Hepatocyte (in vitro differentiated cells): ENCODE results near the gene SPINK2. TPM values are rescaled to one million over a fixed set of nuclear protein-coding genes. Genes with fewer than 3 reads are reported as not detected.

Experiments
- DNase-seq: peaks from one replicate; pipeline ENCODE4 v3.0.0-alpha.2; 2016; ENCODE audit warnings: low spot score
- H2AFZ ChIP-seq: fragments of 200-600 bp; sonication (generic); 2 replicates; pipeline ENCODE4 v1.6.0; 2016; ENCODE audit warnings: antibody characterized with exemption, mild to moderate bottlenecking
- H3K27ac ChIP-seq: fragments of 200-600 bp; sonication (generic); 2 replicates; pipeline ENCODE4 v1.5.1; 2016; ENCODE audit warnings: mild to moderate bottlenecking
- H3K27me3 ChIP-seq: fragments of 200-600 bp; sonication (generic); 2 replicates; pipeline ENCODE4 v1.6.1; 2016
- H3K36me3 ChIP-seq: fragments of 200-600 bp; sonication (generic); replicated peaks from 2 replicates; pipeline ENCODE4 v1.5.1; 2016; ENCODE audit warnings: low read depth; ENCODE audit not compliant: insufficient read depth
- H3K4me1 ChIP-seq: fragments of 200-600 bp; sonication (generic); 2 replicates; pipeline ENCODE4 v1.5.1; 2016; ENCODE audit warnings: mild to moderate bottlenecking, moderate library complexity; ENCODE audit not compliant: insufficient read depth
- H3K4me2 ChIP-seq: fragments of 200-600 bp; sonication (generic); 2 replicates; pipeline ENCODE4 v1.6.0; 2016
- H3K4me3 ChIP-seq: fragments of 200-600 bp; sonication (generic); 2 replicates; pipeline ENCODE4 v1.5.1; 2016; ENCODE audit warnings: mild to moderate bottlenecking
- H3K79me2 ChIP-seq: fragments of 200-600 bp; sonication (generic); 2 replicates; pipeline ENCODE4 v1.6.0; 2017; ENCODE audit warnings: mild to moderate bottlenecking
- H3K9me2 ChIP-seq: fragments of 200-600 bp; sonication (generic); replicated peaks from 2 replicates; pipeline ENCODE4 v1.6.0; 2017; ENCODE audit warnings: mild to moderate bottlenecking; ENCODE audit not compliant: insufficient read depth
- H3K9me3 ChIP-seq: fragments of 200-600 bp; sonication (generic); 2 replicates; pipeline ENCODE4 v1.5.1; 2016; ENCODE audit warnings: low read depth, mild to moderate bottlenecking
- H4K20me1 ChIP-seq: fragments of 200-600 bp; sonication (generic); 2 replicates; pipeline ENCODE4 v1.6.0; 2016; ENCODE audit warnings: mild to moderate bottlenecking; ENCODE audit not compliant: insufficient read depth, poor library complexity, severe bottlenecking
- CTCF ChIP-seq: fragments of 200-600 bp; sonication (generic); IDR thresholded peaks from 2 replicates; pipeline ENCODE4 v1.5.1; 2016; ENCODE audit warnings: antibody characterized with exemption, mild to moderate bottlenecking; ENCODE audit not compliant: poor library complexity
- EZH2 ChIP-seq: fragments of 200-600 bp; sonication (generic); IDR thresholded peaks from 2 replicates; pipeline ENCODE4 v1.6.1; 2016; ENCODE audit warnings: antibody characterized with exemption, mild to moderate bottlenecking, borderline replicate concordance
- EZH2phosphoT487 ChIP-seq: fragments of 200-600 bp; sonication (generic); IDR thresholded peaks from one replicate; pipeline ENCODE4 v1.6.1; 2018; ENCODE audit warnings: antibody characterized with exemption, mild to moderate bottlenecking, low read depth, moderate library complexity; ENCODE audit not compliant: unreplicated experiment, severe bottlenecking
- WGBS: methylation state at CpG from one replicate; pipeline ENCODE4 v1.1.6; 2016; ENCODE audit warnings: low lambda C conversion rate; ENCODE audit errors: missing lambda C conversion rate; 5-methylcytosine and 5-hydroxymethylcytosine counted together
- polyA plus RNA-seq: library from polyadenylated mRNA; unstranded; fragments of >200 nt; fragmentation: Nextera tagmentation; extraction: Ambion mirVana; gene quantifications from 2 replicates; pipeline ENCODE4 v1.2.1, GENCODE V29; 2016
- total RNA-seq: library from RNA; depleted of rRNA; stranded (reverse); fragments of >200 nt; gene quantifications from 2 replicates; pipeline ENCODE4 v1.2.3, GENCODE V29; 2014

Gene SPINK2
- total and polyA plus RNA-seq, 2 experiments from 2014 or later: 0.77 TPM; not detected in 1

GRCh38 chr4:56823933-56824600 lies 2.6 kb upstream of the SPINK2 start:
- WGBS: 91% methylated on average over 2 of the region's 2 CpGs

GRCh38 chr4:56818797-56819196 lies 2.7 kb downstream of the SPINK2 start:
- peaks cover 29% of the 10 kb centered on the region for H3K27me3 ChIP-seq
- TF ChIP-seq CTCF: no peak
- no peak for TF ChIP-seq EZH2phosphoT487
- H3K4me1 ChIP-seq: no peaks in the 10 kb centered on the region
- H3K79me2 ChIP-seq: no peaks in the 10 kb centered on the region
- H3K36me3 ChIP-seq: no peaks in the 10 kb centered on the region
- no peaks in the 10 kb centered on the region for H3K9me2 ChIP-seq
- H3K27ac ChIP-seq: no peak overlapping the region
- no peak for DNase-seq
- H2AFZ ChIP-seq: no peak overlapping the region
- no peak overlapping the region for H3K4me3 ChIP-seq
- no peak overlapping the region for H3K4me2 ChIP-seq
- no peaks in the 10 kb centered on the region for H4K20me1 ChIP-seq
- no peaks in the 10 kb centered on the region for H3K9me3 ChIP-seq
- 66% methylated on average over 1 of the region's 1 CpG for WGBS

More at GRCh38 chr4:56823933-56824600, 2.6 kb upstream of the SPINK2 start:
- Histone ChIP-seq H3K4me2 (no peak overlapping the region), H3K4me1 (no peaks in the 10 kb centered on the region), H3K27ac (no peak overlapping the region), H3K4me3 (no peak overlapping the region), H3K79me2 (no peaks in the 10 kb centered on the region), H3K9me3 (no peaks in the 10 kb centered on the region), H3K36me3 (no peaks in the 10 kb centered on the region), H3K27me3 (peaks cover 29% of the 10 kb centered on the region), H4K20me1 (no peaks in the 10 kb centered on the region), H3K9me2 (no peaks in the 10 kb centered on the region), H2AFZ (no peak overlapping the region)
- TF ChIP-seq EZH2phosphoT487 (no peak), EZH2 (no peak), CTCF (no peak)
- DNase-seq: no peak

- no peak for DNase-seq
- peaks cover 29% of the 10 kb centered on the region for H3K27me3 ChIP-seq
- WGBS: 46% methylated on average over 5 of the region's 5 CpGs
Measured at GRCh38 chr4:56817840-56818491, 3.5 kb downstream of the SPINK2 start.

More at GRCh38 chr4:56817840-56818491, 3.5 kb downstream of the SPINK2 start:
- H2AFZ ChIP-seq: no peak overlapping the region
- H3K4me3 ChIP-seq: no peak overlapping the region
- no peaks in the 10 kb centered on the region for H3K9me2 ChIP-seq
- H3K79me2 ChIP-seq: no peaks in the 10 kb centered on the region
- H3K4me1 ChIP-seq: no peaks in the 10 kb centered on the region
- no peaks in the 10 kb centered on the region for H3K9me3 ChIP-seq
- H3K36me3 ChIP-seq: no peaks in the 10 kb centered on the region
- TF ChIP-seq CTCF: no peak
- no peak for TF ChIP-seq EZH2phosphoT487
- TF ChIP-seq EZH2: no peak
- H3K27ac ChIP-seq: no peak overlapping the region
- H4K20me1 ChIP-seq: no peaks in the 10 kb centered on the region
- no peak overlapping the region for H3K4me2 ChIP-seq
